HG03432 (cell line): ENCODE data around the gene SERTAD2.

Experiments used
- ATAC-seq: cut with Tn5 transposase; IDR thresholded peaks from one replicate; pipeline ENCODE4 v1.9.1; 2021; ENCODE audit warnings: mild to moderate bottlenecking, moderate library complexity; ENCODE audit not compliant: unreplicated experiment

SERTAD2 gene

DNA sequence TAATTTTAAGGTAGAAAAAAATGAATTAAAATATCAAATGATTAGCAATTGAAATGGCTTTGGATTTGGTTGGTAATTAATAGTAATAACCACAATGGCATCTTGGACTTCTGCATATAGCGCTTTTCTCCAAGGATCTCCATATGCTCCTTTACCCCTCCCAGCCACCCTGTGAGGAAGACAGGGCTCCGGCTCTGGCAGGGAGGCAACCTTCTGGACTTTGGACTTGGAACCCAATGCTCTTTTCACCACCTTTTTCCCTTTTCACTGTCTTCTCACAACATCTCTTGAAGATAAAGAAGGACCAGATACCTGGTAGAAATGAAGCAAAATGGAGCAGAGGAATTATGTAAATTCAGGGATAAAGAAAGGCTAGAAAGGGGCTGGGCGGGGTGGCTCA, 23.8 kb upstream of the SERTAD2 start:
- no peak for ATAC-seq

- ATAC-seq = no peak
Observed at GRCh38 chr2:64675860-64676259, 22.1 kb upstream of the SERTAD2 start.

DNA sequence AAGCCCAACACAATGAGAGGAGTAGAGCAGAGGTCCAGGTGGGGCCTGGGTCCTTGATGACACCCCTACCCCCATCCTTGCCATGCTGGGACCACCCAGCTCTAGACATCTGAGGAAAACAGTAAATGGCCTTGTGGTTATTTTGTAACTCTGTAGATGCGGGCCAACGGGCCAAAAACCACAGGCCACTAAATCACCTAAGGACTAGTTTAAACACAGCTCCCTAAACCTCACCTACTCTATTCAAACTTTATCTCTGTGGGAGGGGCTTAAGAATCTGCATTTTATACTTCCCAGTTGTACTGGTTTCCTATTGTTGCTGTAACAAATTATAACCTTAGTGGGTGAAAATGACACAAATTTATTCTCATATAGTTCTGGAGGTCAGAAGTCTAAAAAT, 19.0 kb upstream of the SERTAD2 start:
- no peak for ATAC-seq

GRCh38 chr2:64670047-64670446, 16.3 kb upstream of the SERTAD2 start:
- no peak for ATAC-seq

GRCh38 chr2:64669288-64669687, 15.6 kb upstream of the SERTAD2 start:
- ATAC-seq = no peak

DNA sequence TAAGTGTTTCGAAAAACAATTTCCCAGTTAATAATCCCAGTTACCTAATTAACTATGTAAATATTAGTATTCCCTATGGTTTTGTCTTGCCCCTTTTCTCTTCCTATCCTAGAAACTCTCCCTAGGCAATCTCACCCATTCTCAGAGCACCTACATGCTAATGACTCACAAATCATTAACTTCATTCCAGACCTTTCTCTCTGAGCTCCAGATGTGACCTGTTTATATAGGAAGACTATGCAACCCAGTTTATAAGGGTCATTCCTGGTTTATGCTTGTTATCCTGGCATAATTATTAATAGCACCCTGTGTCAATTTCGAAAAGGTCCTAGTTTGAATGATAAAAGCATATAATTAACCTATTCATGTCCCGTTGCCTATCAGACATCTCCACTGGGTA, 14.8 kb upstream of the SERTAD2 start:
- ATAC-seq = no peak

DNA sequence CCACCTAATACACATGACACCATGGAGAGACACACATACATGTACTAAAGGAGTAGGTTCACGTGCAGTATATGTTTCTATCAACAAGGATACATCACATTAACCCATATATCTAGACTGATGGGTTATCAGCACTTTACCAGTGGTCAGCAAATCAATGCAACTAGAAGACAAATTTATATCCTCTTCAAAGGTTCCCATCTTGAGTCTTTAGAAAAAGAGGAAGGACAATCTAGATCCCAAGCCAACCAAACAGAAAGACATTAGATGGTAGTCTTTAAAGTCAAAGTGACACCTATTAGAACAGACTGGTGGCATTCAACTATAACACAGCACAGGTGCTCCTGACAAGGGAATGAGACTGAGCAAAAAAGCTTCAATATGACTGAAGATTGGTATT, 13.8 kb upstream of the SERTAD2 start:
- no peak for ATAC-seq

DNA sequence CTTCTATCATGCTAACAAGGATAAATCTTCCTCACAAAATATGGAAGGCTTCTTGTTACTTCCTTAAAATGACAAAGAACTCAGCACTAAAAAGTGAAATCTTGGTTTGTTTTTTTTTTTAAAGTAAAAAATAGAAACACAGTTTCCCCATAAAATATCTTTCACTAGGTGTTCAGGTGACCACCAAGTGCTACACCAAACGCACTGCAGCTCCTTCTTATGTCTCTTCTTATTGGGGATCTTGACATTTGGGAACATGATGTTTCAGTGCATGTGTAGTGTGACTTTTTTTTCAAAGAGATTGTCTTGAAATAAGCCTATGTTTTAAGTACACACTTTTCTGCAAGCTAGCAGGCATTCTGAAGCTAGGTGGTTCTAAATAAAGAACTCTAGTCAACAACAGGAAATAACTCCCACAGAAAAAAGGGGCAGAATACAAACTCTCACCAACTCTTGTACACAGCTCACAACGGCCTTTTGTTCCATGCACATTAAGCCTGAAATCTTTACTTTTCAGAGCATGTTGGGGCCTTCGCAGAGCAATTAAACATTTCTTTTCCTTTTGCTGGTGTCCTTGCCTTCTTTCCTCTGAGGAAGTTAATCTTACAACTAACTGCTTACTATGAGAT, 13.2 kb upstream of the SERTAD2 start:
- peak; percentile 84 for ATAC-seq

- no peak for ATAC-seq
Observed at GRCh38 chr2:64665709-64666108, 12.0 kb upstream of the SERTAD2 start.

- no peak for ATAC-seq
Observed at GRCh38 chr2:64663402-64663801, 9.7 kb upstream of the SERTAD2 start.

DNA sequence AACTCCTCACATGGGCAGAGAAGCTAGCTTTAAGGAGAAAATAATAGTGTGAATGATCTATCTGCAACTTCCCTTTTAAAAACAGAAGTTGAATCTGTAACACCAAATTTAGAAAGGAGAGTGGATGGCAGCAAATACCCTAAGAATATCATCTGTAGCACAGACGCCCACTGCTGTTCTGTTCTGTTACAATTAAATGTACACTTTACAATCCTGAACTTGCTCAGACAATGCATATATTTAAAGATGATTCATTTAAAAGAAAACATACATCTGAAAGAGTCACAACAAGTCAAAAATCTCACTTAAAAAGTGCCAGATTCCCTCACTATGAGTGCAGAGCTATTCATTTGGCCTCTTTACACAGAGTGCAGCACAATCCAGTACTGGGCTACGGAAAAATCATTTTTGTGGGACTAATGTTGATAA, 8.0 kb upstream of the SERTAD2 start:
- peak; percentile 44 for ATAC-seq

GRCh38 chr2:64659252-64659651, 5.5 kb upstream of the SERTAD2 start:
- ATAC-seq = no peak

DNA sequence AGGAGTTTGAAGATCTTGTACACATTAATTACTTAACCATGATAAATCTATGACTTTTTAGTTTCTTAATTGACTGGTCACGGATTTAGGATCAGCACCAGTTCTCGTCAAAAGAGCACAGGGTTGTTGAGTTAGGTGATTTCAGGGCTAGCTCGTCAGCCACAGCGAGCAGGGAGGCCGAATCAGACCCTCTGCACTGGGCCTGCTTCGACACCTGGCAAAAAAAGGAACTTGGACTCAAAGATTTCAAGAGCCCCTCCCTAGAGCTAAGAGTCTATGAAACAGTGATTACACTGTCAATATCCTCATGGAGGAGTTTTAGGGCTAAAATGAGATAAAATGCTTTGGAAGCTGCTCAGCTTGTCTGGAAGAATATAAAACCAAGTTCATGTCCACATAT, 4.6 kb upstream of the SERTAD2 start:
- no peak for ATAC-seq

GRCh38 chr2:64657411-64657810, 3.7 kb upstream of the SERTAD2 start:
- ATAC-seq = no peak

DNA sequence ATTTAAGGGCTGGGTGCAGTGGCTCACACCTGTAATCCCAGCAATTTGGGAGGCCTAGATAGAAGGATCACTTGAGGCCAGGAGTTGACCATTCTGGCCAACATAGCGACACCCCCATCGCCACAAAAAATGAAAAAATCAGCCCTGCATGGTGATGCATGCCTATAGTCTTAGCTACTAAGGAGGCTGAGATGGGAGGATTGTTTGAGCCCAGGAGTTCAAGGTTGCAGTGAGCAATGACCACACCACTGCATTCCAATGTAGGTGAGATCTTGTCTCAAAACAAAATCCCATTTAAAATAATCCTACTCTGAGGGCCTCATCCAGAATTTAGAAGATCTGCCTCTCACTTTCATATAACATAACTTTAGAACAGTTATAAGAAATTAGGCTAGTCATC, 2.7 kb upstream of the SERTAD2 start:
- ATAC-seq = no peak

DNA sequence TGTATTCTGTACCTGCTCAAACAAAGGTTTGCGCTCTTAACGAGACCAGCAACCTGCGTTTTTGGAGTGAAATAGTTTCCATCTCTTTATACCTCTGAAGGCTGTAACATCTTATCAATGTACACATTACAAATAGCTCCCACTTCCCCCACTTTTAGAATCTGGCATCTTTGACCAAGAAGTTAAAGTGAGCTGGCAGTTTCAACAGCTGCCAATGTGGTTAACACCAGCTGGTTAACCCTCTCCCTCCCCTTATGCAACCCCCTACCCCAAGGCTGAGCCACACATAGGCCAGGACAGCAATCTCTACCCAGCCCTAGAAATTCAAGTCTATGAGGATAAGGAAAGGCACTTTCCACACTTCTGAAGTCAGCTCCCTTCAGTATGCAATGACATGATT, 2.2 kb upstream of the SERTAD2 start:
- no peak for ATAC-seq

GRCh38 chr2:64655018-64655664, 1.4 kb upstream of the SERTAD2 start:
- no peak for ATAC-seq

DNA sequence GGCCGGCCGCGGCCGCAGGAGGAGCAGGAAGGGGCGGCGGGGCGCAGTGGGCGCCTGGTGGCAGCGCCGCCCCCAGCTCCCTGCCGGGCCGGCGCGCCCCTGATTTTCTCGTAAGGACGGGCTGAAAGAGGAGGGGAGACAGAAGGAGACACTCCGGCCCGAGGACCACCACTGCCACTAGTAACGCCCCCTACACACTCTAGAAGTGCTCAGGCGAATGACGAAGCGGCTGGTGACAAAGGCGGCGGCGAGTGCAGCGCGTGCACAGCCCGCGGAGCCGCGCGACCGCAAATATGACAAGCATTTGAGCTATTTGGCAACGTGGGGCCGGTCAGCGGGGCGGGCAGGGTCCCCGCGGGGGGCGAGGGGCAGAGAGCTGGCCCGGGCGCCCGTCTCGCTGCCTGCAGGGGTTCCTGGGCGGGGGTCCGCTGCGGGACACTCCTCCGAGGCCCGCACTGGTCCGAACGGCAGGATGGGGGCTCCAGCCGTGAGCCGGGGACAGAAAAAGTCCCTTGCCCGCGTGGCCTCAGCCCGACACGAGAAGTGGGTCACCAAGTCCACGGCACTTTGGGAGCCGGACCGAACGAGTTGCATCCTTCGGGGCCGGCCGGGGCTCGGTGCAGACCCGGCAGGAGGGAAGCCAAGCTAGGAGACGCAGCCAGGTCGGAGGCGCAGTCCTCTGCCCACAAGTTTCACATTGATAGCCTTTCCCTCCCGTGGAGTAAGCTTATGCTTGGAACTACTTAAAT, 524 bp upstream of the SERTAD2 start:
- ATAC-seq = peak; percentile 3

DNA sequence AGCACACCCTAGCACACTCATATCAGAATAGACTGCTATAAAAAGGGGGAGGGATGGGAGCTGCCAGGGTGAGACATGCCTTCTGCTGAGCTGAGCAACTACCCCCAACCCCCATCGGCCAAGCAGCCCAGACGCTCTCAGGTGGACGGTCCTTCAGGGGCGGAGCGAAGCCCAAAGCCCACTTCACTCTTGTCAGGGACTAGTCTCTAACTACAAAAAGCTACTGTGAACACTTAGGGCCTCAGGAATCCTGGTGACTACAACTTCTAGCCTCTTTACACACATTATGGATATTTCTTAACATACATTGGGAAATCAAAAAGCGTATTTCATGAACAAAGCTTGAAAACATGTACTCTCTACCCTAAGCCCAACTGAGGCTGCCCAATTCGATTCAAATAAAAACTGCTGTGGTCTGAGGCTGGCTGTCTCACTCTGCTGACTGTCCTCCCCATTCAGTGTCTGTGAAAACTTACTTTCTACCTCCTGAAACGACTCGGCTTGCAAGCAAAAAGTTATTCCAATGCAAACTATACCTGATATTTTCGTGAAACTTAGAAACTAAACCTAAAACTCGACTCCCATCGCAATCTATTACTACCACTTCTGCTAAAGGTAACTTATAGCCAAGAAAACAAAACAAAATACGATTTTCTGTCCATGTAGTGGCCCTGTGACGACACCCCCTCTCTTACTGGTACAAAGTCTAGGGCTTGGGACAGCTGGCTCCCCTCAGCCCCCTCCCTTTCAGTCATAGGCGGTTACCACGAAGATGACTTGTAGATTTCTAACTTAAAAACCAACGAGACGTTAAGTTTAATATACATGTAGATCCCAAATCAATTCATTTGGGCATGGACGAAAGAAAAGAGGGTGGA, 1.2 kb downstream of the SERTAD2 start:
- ATAC-seq = no peak

DNA sequence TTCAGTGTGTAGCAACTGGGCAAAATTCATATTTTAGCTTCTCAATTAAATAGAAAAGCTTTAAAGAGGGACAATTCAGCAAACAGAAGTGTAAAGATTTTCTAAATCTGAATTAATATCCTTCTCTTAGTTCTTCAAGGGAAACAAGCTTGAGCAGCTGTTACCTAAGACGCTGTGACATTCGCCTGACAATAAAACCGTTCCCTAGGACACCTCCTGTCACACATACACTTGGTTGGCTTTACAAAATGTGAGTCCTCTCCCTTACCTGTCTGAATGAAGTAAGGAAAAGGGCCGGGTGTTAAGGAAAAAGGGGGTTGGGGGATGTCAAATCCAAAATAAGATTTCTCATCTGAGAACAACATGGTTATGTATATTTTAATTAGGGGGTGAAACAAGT, 2.1 kb downstream of the SERTAD2 start:
- no peak for ATAC-seq

DNA sequence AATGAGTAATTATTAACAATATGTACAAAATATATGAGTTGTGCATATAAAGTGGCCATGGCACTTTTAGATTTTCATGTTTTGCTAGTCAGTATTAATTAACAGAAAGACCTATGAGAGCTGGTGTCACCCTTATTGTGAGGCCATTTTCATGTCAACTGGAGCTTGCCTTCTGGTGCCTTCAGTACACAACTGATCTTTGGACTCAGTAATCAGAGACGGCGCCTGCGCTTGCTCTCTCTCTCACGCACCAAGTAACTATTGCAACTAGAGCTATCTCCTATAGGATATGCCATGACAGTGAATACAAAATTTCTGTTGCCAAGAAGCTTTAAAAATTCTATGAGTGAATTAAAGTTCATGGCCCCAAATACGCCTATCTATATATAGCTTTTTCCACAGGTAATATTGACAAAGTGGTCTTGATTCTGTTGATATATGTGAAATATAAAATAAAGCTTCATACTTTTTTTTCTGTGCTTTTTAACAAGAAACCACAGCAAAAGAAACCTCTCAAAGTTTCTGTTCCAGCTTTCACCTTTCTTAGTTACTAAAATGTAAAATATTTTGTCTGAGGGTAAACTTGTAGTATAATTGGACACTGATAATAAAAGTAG, 2.9 kb downstream of the SERTAD2 start:
- ATAC-seq = no peak
